Stimulated activated CD8-positive, alpha-beta memory T cell treated with anti-CD3 and anti-CD28 coated beads, Interleukin-2, amount 100 ng/mL, for 48 hours (primary cell): ENCODE measurements around the gene FBXO9.

Source experiments
- DNase-seq, 2 donors: peaks; one replicate each; pipeline ENCODE4 v3.0.0-alpha.2; 2020; ENCODE audit warnings: low read depth in 2 of 2

The FBXO9 gene

GRCh38 chr6:53136000-53136609 is 70.9 kb downstream of the FBXO9 start:
- no peak for DNase-seq

- DNase-seq: no peak
Measured at GRCh38 chr6:53139841-53140413, 74.7 kb downstream of the FBXO9 start.

- DNase-seq: no peak
Measured at GRCh38 chr6:53142810-53143209, 77.6 kb downstream of the FBXO9 start.

- DNase-seq: no peak
Measured at GRCh38 chr6:53143710-53144109, 78.5 kb downstream of the FBXO9 start.

GRCh38 chr6:53144802-53145201 is 79.6 kb downstream of the FBXO9 start:
- DNase-seq: no peak

GRCh38 chr6:53148684-53149083 is 83.5 kb downstream of the FBXO9 start, which contains the start of gene GCM1:
Gene GCM1 (minus strand): TSS chr6:53148841. CDS start chr6:53145632, 3,209 bp downstream.
- no peak for DNase-seq
